ENCODE results near the gene XCR1. TPM values are rescaled to one million over a fixed set of nuclear protein-coding genes. Genes with fewer than 3 reads are reported as not detected.

The XCR1 gene
- total and polyA plus RNA-seq, 9 of the 15 experiments (the other 6 are each of a cell fraction or from before 2014, with no cell fraction given), result not detected

GRCh38 chr3:46022909-46023785 is 4.1 kb downstream of the XCR1 start (continued):
- TF ChIP-seq ZHX1 (conservative IDR thresholded peaks at IDR 0.05; ENCODE audit: low read length), result no peak
- 0 out of 2 replicates have a peak, but pooled peaks have one; percentile 18 for TF ChIP-seq FOSL1 (tag; conservative IDR thresholded peaks at IDR 0.05)
- TF ChIP-seq BRF2 (IDR thresholded peaks at IDR 0.05; ENCODE audit: borderline replicate concordance, insufficient read depth, insufficient read length), result no peak
- peak; percentile 38; the same call in 1 of the 2 replicates for TF ChIP-seq POLR2AphosphoS5 (IDR thresholded peaks at IDR 0.05; ENCODE audit: control insufficient read depth, insufficient read depth, low read depth, low read length)
- peak; percentile 57 for TF ChIP-seq MGA (IDR thresholded peaks at IDR 0.05)
- peak; percentile 28; the same call in 1 of the 2 replicates for TF ChIP-seq HCFC1 (IDR thresholded peaks at IDR 0.05; ENCODE audit: low read depth, low read length)
- TF ChIP-seq IRF2 (CRISPR knock-in tag; IDR thresholded peaks at IDR 0.05), result no peak
- no peak for TF ChIP-seq SLC30A9 (CRISPR knock-in tag; IDR thresholded peaks at IDR 0.05)

Data from K562 (cell line).